Immature natural killer cell (primary cell): ENCODE data around the gene SLK. TPM values are rescaled to one million over a fixed set of nuclear protein-coding genes. Genes with fewer than 3 reads are reported as not detected.

ENCODE experiments used
- DNase-seq, 3 donors: peaks; one replicate each; pipeline ENCODE4 v3.0.0; 2022; ENCODE audit warnings: mixed read lengths in 1 of 3
- H3K27ac Mint-ChIP-seq, 6 donors: one replicate each; pipeline ENCODE4 v1.8.0; 2020; ENCODE audit warnings: mixed read lengths in 6 of 6, mild to moderate bottlenecking in 5 of 6, inconsistent platforms in 4 of 6, moderate library complexity in 3 of 6
- H3K27me3 Mint-ChIP-seq, 3 donors: one replicate each; pipeline ENCODE4 v1.8.0; 2020 to 2021; ENCODE audit warnings: low read depth in 3 of 3, mild to moderate bottlenecking in 3 of 3, mixed read lengths in 3 of 3, moderate library complexity in 3 of 3, inconsistent platforms in 1 of 3
- H3K36me3 Mint-ChIP-seq, 3 donors: one replicate each; pipeline ENCODE4 v1.8.0; 2020; ENCODE audit warnings: mixed read lengths in 3 of 3, inconsistent platforms in 2 of 3, mild to moderate bottlenecking in 2 of 3
- H3K4me1 Mint-ChIP-seq, 2 donors: one replicate each; pipeline ENCODE4 v1.8.0; 2020; ENCODE audit warnings: inconsistent platforms in 2 of 2, mild to moderate bottlenecking in 2 of 2, mixed read lengths in 2 of 2, moderate library complexity in 1 of 2
- H3K4me3 Mint-ChIP-seq, 5 donors: one replicate each; pipeline ENCODE4 v1.8.0; 2020; ENCODE audit warnings: mild to moderate bottlenecking in 5 of 5, mixed read lengths in 5 of 5, inconsistent platforms in 3 of 5, moderate library complexity in 3 of 5
- H3K9me3 Mint-ChIP-seq, 6 donors: one replicate each; pipeline ENCODE4 v1.8.0; 2020; ENCODE audit warnings: mild to moderate bottlenecking in 6 of 6, mixed read lengths in 6 of 6, inconsistent platforms in 4 of 6, moderate library complexity in 3 of 6
- polyA plus RNA-seq, 3 donors: library from polyadenylated mRNA; unstranded; fragments of 300-500 nt; fragmentation: Illumina TruSeq; gene quantifications; one replicate each; pipeline ENCODE4 v1.2.3, GENCODE V29; 2021

The SLK gene
- polyA plus RNA-seq, 3 donors from 2014 or later: 4.1 to 8.6 (median 5.0) TPM

DNA sequence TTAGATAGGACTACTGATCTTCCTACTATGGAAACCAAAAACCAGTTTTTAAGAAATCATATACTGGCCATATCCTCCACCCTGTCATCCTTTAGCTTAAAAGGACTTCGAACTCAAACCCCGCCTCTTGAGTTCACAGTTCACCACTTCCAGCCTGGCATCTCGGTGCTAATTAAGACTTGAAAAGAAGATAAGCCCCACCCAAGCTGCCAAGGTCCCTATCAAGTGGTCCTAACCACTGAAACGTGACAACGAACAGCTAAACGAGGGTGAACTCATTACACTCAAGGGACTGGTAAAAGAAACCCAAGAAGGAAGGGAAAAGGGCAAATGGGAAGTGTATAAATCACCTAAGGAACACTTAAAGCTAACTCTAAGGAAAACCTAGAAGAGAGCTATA is 102.7 kb downstream of the SLK start:
- H3K27me3 Mint-ChIP-seq: peaks cover 0 to 10% (median 2%) of the 10 kb centered on the region in 3 donors
- no peaks in the 10 kb centered on the region for H3K36me3 Mint-ChIP-seq
- no peak overlapping the region for H3K27ac Mint-ChIP-seq
- no peak for DNase-seq
- no peaks in the 10 kb centered on the region for H3K9me3 Mint-ChIP-seq
- H3K4me1 Mint-ChIP-seq: no peaks in the 10 kb centered on the region
- H3K4me3 Mint-ChIP-seq: no peak overlapping the region

DNA sequence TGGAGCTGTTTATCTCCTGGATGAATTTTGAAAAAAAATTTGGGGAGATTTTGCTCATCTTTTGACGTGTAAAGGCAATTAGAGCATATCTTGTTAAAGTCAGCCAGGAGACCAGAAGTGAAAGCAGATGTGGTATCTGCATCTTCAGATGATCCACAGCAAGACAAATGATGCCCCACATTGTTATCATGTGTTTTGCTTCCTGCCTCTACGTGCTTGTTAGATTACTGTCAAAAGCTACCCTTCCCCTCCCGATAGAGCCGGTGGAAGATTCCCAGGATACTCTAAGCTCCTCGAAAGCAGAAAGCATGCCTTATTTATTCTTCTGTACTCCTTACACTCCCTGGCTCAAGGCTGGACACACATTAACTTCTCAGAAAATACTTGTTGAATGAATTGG is 105.8 kb downstream of the SLK start:
- Mint-ChIP-seq H3K36me3 (no peaks in the 10 kb centered on the region), H3K4me1 (no peaks in the 10 kb centered on the region), H3K27ac (no peak overlapping the region), H3K4me3 (no peak overlapping the region), H3K9me3 (no peaks in the 10 kb centered on the region), H3K27me3 (peaks cover 0 to 4% (median 0%) of the 10 kb centered on the region in 3 donors)
- DNase-seq: no peak

- Mint-ChIP-seq H3K36me3 (no peaks in the 10 kb centered on the region), H3K4me3 (no peak overlapping the region), H3K27ac (no peak overlapping the region), H3K4me1 (no peaks in the 10 kb centered on the region), H3K9me3 (no peaks in the 10 kb centered on the region), H3K27me3 (peaks cover 0 to 4% (median 0%) of the 10 kb centered on the region in 3 donors)
- DNase-seq: no peak
Measured at GRCh38 chr10:104074505-104074904, 107.6 kb downstream of the SLK start.

GRCh38 chr10:104076743-104077160 is 109.8 kb downstream of the SLK start:
- Mint-ChIP-seq H3K4me1 (no peaks in the 10 kb centered on the region), H3K36me3 (no peaks in the 10 kb centered on the region), H3K27me3 (peaks cover 0 to 2% (median 0%) of the 10 kb centered on the region in 3 donors), H3K27ac (no peak overlapping the region), H3K4me3 (no peak overlapping the region), H3K9me3 (no peaks in the 10 kb centered on the region)
- no peak for DNase-seq

DNA sequence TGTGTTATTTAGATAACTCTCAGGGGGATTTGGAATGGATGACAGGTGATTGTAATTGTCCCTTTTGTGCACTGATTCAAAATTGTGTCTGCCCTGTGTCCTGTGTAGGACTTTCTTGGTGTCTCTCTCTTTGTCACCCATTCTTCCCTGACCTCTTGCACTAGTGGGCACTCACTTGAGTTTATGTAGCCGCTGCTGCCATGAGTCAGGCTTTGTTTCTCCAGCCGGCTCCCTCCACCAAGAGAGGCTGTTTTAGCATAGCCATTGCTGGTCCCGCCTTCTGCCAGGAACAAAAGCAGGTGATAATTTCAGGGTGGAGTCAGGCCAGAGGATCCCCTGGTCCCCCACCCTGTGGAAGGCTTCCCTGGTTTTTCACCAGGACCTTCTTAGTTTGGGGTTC is 110.3 kb downstream of the SLK start:
- no peaks in the 10 kb centered on the region for H3K9me3 Mint-ChIP-seq

GRCh38 chr10:104077663-104078151 is 110.8 kb downstream of the SLK start:
- no peak overlapping the region for H3K4me3 Mint-ChIP-seq
- no peaks in the 10 kb centered on the region for H3K9me3 Mint-ChIP-seq
- no peaks in the 10 kb centered on the region for H3K36me3 Mint-ChIP-seq
- no peak overlapping the region for H3K27ac Mint-ChIP-seq
- H3K27me3 Mint-ChIP-seq: no peaks in the 10 kb centered on the region
- DNase-seq: no peak
- H3K4me1 Mint-ChIP-seq: no peaks in the 10 kb centered on the region

More for the DNA sequence above, 110.3 kb downstream of the SLK start:
- Mint-ChIP-seq H3K36me3 (no peaks in the 10 kb centered on the region), H3K4me1 (no peaks in the 10 kb centered on the region), H3K27me3 (no peaks in the 10 kb centered on the region), H3K27ac (no peak overlapping the region), H3K4me3 (no peak overlapping the region)
- DNase-seq: no peak

Other genes with a start within 250 kb of the SLK start
- under 1 TPM in 2 of 3 donors, not detected in 1; 0.07 to 0.43 TPM for gene SH3PXD2A, start 111.6 kb upstream of the SLK start, polyA plus RNA-seq
- gene STN1, start 49.0 kb upstream of the SLK start, polyA plus RNA-seq: 100 to 1,000 TPM in 1 of 3 donors, 10 to 100 TPM in 2; 81.1 to 101 (median 82.8) TPM
- gene COL17A1, start 118.7 kb downstream of the SLK start, polyA plus RNA-seq: not detected
- gene SFR1, start 155.0 kb downstream of the SLK start, polyA plus RNA-seq: 10 to 100 TPM; 15.7 to 19.0 (median 16.7) TPM